Activated T-helper 1 cell treated with anti-CD3 and anti-CD28 coated beads, Interleukin-12 subunit alpha, Interleukin-12 subunit beta, Interleukin-2, Interleukin-4 antibody, amounts not matched to agents 30 ng/mL and 10 ng/mL and 1 ng/mL, durations not matched to agents 14 hours and 24 hours and 36 hours (primary cell): Measurements from ENCODE around the gene EDA. TPM values are rescaled to one million over a fixed set of nuclear protein-coding genes. Genes with fewer than 3 reads are reported as not detected.

Experiments
- DNase-seq: peaks from one replicate; pipeline ENCODE4 v3.0.0; 2021; ENCODE audit warnings: low spot score
- H3K27ac Mint-ChIP-seq: one replicate; pipeline ENCODE4 v1.8.0; 2021; ENCODE audit warnings: mild to moderate bottlenecking, mixed read lengths
- H3K27me3 Mint-ChIP-seq: one replicate; pipeline ENCODE4 v1.8.0; 2022; ENCODE audit warnings: mild to moderate bottlenecking, moderate library complexity, mixed read lengths; ENCODE audit not compliant: insufficient read depth
- H3K36me3 Mint-ChIP-seq: one replicate; pipeline ENCODE4 v1.8.0; 2021; ENCODE audit warnings: low read depth, mixed read lengths
- H3K4me1 Mint-ChIP-seq: one replicate; pipeline ENCODE4 v1.8.0; 2021; ENCODE audit warnings: low read depth, mixed read lengths
- H3K4me3 Mint-ChIP-seq: one replicate; pipeline ENCODE4 v1.8.0; 2021; ENCODE audit warnings: mild to moderate bottlenecking, moderate library complexity, mixed read lengths
- H3K9me3 Mint-ChIP-seq: one replicate; pipeline ENCODE4 v1.8.0; 2021; ENCODE audit warnings: mixed read lengths
- intact Hi-C: fragments of 100-400 bp; cut with micrococcal nuclease; formaldehyde crosslinking; loops from one replicate; pipeline ENCODE4 v1.15.1; 2024
- total RNA-seq: library from RNA; stranded (reverse); gene quantifications from 2 replicates; pipeline ENCODE4 v1.2.3, GENCODE V29; 2022

The EDA gene
- total RNA-seq, 1 donor from 2014 or later, result 1.6 TPM

- no peaks in the 10 kb centered on the region for H3K4me1 Mint-ChIP-seq
- H3K27ac Mint-ChIP-seq, result no peak overlapping the region
- H3K4me3 Mint-ChIP-seq, result no peak overlapping the region
- no peaks in the 10 kb centered on the region for H3K9me3 Mint-ChIP-seq
- intact Hi-C loops, result no loop called here
- H3K36me3 Mint-ChIP-seq, result no peaks in the 10 kb centered on the region
- H3K27me3 Mint-ChIP-seq, result no peaks in the 10 kb centered on the region
- no peak for DNase-seq
Measured at GRCh38 chrX:69906447-69906846, 290.5 kb downstream of the EDA start.

DNA sequence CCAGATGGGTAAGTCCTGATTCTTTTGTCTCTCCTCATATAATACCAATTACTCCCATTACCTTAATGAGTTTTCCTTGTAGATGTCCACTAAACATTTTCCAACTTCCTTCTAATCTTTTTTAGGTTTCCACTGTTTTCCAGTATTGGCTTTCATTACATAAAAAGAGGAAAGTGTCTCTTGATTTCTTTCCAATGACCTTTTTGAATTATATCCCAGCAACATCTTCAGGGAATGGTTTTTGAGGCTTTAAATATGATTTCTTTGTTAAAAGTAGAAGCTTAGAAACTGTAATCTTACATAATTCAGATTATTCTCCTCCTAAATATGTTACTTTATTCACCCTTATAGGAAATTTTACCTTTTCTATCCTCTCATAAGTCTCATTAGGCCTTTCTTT is 298.9 kb downstream of the EDA start:
- H3K27me3 Mint-ChIP-seq, result no peaks in the 10 kb centered on the region
- no peaks in the 10 kb centered on the region for H3K36me3 Mint-ChIP-seq
- DNase-seq, result no peak
- H3K9me3 Mint-ChIP-seq, result no peaks in the 10 kb centered on the region
- H3K4me3 Mint-ChIP-seq, result no peak overlapping the region
- intact Hi-C loops, result no loop called here
- no peaks in the 10 kb centered on the region for H3K4me1 Mint-ChIP-seq
- H3K27ac Mint-ChIP-seq, result no peak overlapping the region

DNA sequence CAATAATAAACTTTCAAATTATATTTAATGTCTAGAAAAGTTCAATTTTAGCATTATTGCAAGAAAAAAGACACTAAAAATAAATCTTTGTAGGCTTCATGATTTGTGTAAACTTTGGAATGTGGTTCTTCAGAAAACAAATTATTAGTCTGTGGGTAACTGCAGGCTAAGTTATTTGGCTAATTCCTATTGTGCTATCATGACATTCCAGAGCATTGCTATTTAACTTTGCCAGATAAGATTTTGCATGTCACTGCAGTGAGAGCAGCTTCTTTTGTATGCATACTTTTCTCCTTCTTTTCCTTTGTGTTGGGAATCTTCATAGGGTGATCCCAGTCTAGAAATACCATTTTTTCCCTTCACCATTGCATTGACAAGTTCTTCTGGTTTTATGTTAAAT is 303.8 kb downstream of the EDA start:
- H3K4me3 Mint-ChIP-seq, result no peak overlapping the region
- no peaks in the 10 kb centered on the region for H3K36me3 Mint-ChIP-seq
- H3K27ac Mint-ChIP-seq, result no peak overlapping the region
- no peaks in the 10 kb centered on the region for H3K4me1 Mint-ChIP-seq
- peaks cover 6% of the 10 kb centered on the region for H3K9me3 Mint-ChIP-seq
- intact Hi-C loops, result no loop called here
- DNase-seq, result no peak
- H3K27me3 Mint-ChIP-seq, result peaks cover 2% of the 10 kb centered on the region

- no peak for DNase-seq
- H3K27me3 Mint-ChIP-seq, result no peaks in the 10 kb centered on the region
- no peaks in the 10 kb centered on the region for H3K4me1 Mint-ChIP-seq
- no peak overlapping the region for H3K27ac Mint-ChIP-seq
- H3K9me3 Mint-ChIP-seq, result no peaks in the 10 kb centered on the region
- intact Hi-C loops, result no loop called here
- H3K4me3 Mint-ChIP-seq, result no peak overlapping the region
- H3K36me3 Mint-ChIP-seq, result no peaks in the 10 kb centered on the region
Measured at GRCh38 chrX:69932323-69932722, 316.4 kb downstream of the EDA start.

GRCh38 chrX:69948276-69948797 is 332.4 kb downstream of the EDA start:
- no peaks in the 10 kb centered on the region for H3K9me3 Mint-ChIP-seq
- no peaks in the 10 kb centered on the region for H3K36me3 Mint-ChIP-seq
- no peak overlapping the region for H3K27ac Mint-ChIP-seq
- intact Hi-C loops, result no loop called here
- H3K27me3 Mint-ChIP-seq, result no peaks in the 10 kb centered on the region
- H3K4me3 Mint-ChIP-seq, result no peak overlapping the region
- no peaks in the 10 kb centered on the region for H3K4me1 Mint-ChIP-seq
- no peak for DNase-seq

DNA sequence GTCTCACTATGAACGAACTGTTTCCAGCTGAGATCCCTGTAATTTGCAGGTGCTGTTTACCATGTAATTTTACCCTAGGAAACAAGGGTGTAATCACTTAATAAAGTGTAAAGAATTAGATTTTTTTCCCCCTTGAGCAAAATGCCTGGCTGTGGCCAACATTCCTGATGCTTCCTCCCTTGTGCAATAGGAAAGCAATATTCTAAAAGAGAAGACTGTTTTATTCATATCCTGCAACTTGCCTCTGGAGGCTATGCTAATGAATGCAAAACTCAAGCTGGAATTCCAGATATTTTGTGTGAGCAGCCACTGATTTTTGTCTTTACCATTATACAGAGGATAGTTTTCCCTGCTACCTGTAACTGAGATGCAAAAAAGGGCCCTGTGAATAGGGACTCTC is 335.8 kb downstream of the EDA start:
- Mint-ChIP-seq H3K27me3 (no peaks in the 10 kb centered on the region), H3K27ac (no peak overlapping the region), H3K9me3 (no peaks in the 10 kb centered on the region), H3K4me1 (no peaks in the 10 kb centered on the region), H3K36me3 (no peaks in the 10 kb centered on the region), H3K4me3 (no peak overlapping the region)
- intact Hi-C loops, result no loop called here
- no peak for DNase-seq

DNA sequence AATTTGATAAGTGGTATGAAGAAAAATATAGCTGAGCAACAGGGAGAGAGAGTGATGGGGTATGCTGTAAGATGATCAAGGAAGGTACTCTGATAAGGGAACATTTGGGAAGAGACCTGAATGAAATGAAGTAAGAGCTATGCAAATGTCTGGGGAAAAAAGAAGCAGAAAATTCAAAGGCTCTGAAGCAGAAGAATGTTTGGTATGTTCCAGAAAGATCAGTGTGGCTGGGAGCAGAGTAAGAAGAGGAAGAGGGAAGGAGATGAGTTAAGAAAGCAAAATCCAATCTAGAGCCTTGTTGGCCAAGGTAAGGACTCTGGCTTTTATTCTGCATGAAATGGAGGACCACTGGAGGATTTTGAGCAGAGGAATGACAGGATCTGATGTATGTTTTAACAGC is 343.8 kb downstream of the EDA start:
- H3K36me3 Mint-ChIP-seq, result no peaks in the 10 kb centered on the region
- intact Hi-C loops, result no loop called here
- no peak overlapping the region for H3K4me3 Mint-ChIP-seq
- H3K27ac Mint-ChIP-seq, result no peak overlapping the region
- H3K27me3 Mint-ChIP-seq, result no peaks in the 10 kb centered on the region
- no peak for DNase-seq
- no peaks in the 10 kb centered on the region for H3K9me3 Mint-ChIP-seq
- no peaks in the 10 kb centered on the region for H3K4me1 Mint-ChIP-seq

DNA sequence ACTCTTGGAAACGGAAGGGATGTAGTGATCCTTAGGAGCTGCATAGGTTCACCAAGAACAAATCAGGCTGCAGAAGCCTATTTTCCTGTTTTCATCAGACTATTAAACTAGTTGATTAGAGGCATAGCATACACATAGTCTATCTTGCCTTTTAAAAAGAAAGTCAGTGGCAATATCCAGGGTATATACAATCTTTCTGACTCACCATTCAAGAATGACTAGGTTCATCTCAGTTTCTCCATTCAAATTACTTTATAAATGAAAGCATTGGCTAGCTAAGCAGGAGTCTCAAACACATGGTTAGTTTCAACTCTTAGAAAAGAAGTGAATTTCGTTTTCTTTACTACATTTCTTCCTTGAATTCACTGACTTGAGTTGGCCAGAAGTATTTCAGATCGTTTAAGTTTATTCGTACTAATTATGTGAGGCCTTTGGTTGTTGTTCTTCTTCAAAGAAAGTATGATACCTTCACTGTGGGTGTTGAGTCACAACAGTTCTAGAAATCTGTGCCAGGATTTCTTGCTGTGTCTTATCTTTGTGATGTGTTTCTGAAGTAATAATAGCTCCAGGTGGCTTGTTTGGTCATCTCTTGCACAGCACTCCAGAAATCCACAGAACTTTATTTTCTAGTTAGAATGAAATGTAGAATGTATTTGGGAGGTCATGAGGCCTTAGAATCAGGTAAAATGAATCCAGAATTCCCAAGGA is 345.6 kb downstream of the EDA start:
- intact Hi-C loops, result no loop called here
- no peak overlapping the region for H3K4me3 Mint-ChIP-seq
- DNase-seq, result no peak
- no peaks in the 10 kb centered on the region for H3K27me3 Mint-ChIP-seq
- no peaks in the 10 kb centered on the region for H3K36me3 Mint-ChIP-seq
- H3K27ac Mint-ChIP-seq, result no peak overlapping the region
- no peaks in the 10 kb centered on the region for H3K4me1 Mint-ChIP-seq
- no peaks in the 10 kb centered on the region for H3K9me3 Mint-ChIP-seq

- H3K9me3 Mint-ChIP-seq, result no peaks in the 10 kb centered on the region
- H3K4me1 Mint-ChIP-seq, result no peaks in the 10 kb centered on the region
- no peaks in the 10 kb centered on the region for H3K36me3 Mint-ChIP-seq
- no peak overlapping the region for H3K4me3 Mint-ChIP-seq
- no peak for DNase-seq
- H3K27me3 Mint-ChIP-seq, result no peaks in the 10 kb centered on the region
- no peak overlapping the region for H3K27ac Mint-ChIP-seq
- intact Hi-C loops, result no loop called here
Measured at GRCh38 chrX:69968950-69969349, 353.0 kb downstream of the EDA start.

DNA sequence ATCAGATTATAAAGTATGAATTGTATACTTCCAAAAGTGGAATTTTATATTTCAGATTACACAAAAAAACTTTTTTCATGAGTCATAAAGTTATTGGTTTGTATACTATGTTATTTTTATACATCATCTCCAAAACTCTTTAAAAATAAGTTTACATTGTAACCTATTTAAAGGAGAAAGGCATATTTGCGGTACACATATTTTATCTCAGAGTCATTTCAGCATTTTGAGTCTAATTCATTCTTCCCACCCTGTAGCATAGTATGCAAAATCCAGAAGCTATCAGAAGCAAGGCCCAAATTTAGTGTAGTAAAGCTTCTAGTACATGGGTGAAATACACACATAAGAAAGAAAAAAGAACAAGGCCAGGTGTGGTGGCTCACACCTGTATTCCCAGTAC is 353.5 kb downstream of the EDA start:
- Mint-ChIP-seq H3K27ac (no peak overlapping the region), H3K27me3 (no peaks in the 10 kb centered on the region), H3K4me1 (no peaks in the 10 kb centered on the region), H3K9me3 (no peaks in the 10 kb centered on the region), H3K4me3 (no peak overlapping the region), H3K36me3 (no peaks in the 10 kb centered on the region)
- DNase-seq, result no peak
- intact Hi-C loops, result no loop called here

DNA sequence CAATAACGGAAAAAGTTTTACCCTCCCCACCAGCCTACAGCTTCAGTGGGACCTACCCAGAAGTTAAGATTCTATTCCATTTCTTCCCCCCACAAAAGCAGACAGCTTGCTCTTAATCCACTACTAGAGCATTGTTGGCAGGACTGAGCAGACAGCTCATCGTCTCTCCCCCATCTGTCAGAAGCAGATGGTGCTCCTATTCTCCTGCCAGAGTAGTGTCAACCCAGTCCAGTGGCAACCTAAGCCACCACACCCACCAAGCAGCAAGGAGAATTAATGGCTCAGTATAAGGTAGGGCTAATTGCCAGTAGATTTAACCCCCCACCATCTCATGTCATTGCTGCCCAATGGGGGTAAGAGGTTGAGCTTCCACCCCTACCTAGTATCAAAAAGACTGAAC is 371.8 kb downstream of the EDA start:
- no peak for DNase-seq
- no peaks in the 10 kb centered on the region for H3K36me3 Mint-ChIP-seq
- no peak overlapping the region for H3K27ac Mint-ChIP-seq
- H3K4me1 Mint-ChIP-seq, result no peaks in the 10 kb centered on the region
- no peaks in the 10 kb centered on the region for H3K27me3 Mint-ChIP-seq
- H3K9me3 Mint-ChIP-seq, result peaks cover 4% of the 10 kb centered on the region
- intact Hi-C loops, result no loop called here
- no peak overlapping the region for H3K4me3 Mint-ChIP-seq

DNA sequence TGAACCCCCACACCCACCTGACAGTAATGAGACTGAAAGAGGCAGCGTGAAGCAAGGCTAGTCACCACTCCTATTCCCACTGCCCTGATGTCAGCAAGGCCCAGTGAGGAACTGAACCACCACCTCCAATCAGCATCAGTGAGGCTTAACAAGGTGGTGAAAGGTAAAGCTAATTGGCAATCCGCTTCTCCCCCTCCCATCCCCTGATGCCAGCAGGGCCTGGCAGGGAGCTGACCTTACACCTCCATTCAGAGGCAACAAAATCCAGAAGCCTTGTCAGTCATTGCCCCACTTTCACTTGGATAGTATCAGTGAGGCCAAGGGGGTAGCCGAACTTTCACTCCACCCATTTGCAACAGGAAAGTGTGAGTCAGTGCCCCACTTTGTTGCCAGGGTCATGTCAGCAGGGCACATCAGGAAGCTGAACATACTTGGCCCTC is 373.1 kb downstream of the EDA start:
- no peak for DNase-seq
- no peak overlapping the region for H3K27ac Mint-ChIP-seq
- no peak overlapping the region for H3K4me3 Mint-ChIP-seq
- no peaks in the 10 kb centered on the region for H3K36me3 Mint-ChIP-seq
- intact Hi-C loops, result no loop called here
- peaks cover 4% of the 10 kb centered on the region for H3K9me3 Mint-ChIP-seq
- H3K27me3 Mint-ChIP-seq, result no peaks in the 10 kb centered on the region
- H3K4me1 Mint-ChIP-seq, result no peaks in the 10 kb centered on the region

DNA sequence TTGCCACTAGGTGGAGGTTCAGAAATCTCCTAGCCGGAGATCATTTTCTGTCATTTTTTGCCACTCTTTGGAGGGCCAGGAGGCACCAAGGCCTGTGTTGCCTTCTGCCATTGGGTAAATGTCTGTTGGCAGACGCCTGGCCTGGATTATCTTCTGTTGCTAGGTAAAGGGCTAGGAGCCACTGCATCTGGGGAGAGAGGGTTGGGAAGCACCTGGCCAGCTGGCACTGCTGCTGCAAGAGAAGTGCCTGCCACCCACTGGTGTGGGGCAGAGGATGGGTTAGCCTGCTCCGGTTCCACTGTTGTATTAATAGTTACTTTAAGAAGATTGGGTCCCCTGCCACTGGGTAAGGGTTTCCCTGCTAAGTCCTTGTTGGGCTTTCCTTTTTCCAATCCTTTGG is 375.8 kb downstream of the EDA start:
- DNase-seq, result no peak
- Mint-ChIP-seq H3K36me3 (no peaks in the 10 kb centered on the region), H3K4me1 (no peaks in the 10 kb centered on the region)

DNA sequence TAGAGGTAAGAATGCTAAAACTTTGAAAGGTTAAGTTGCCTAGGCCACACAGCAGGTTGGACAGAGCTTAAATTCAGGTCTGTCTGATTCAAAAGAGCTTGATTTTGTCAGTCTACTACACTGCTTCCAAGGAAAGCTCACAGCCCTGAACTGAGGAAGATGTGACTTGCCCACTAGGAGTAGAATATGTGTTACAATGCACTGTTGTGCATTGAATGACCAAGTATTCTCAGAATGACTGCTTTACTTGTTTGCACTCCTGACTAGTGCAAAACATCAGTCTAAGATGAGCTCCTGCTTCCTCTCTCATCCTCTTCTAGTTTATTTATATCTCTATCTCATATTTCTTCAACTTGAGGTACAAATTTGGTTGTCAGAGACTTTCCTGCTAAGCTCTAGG is 377.6 kb downstream of the EDA start:
- Mint-ChIP-seq H3K27ac (no peak overlapping the region), H3K4me1 (no peaks in the 10 kb centered on the region), H3K36me3 (no peaks in the 10 kb centered on the region), H3K9me3 (no peaks in the 10 kb centered on the region), H3K27me3 (peaks cover 1% of the 10 kb centered on the region), H3K4me3 (no peak overlapping the region)
- no peak for DNase-seq
- intact Hi-C loops, result no loop called here

More for the DNA sequence above, 375.8 kb downstream of the EDA start:
- H3K27me3 Mint-ChIP-seq, result peaks cover 1% of the 10 kb centered on the region
- H3K4me3 Mint-ChIP-seq, result no peak overlapping the region
- H3K27ac Mint-ChIP-seq, result no peak overlapping the region
- peaks cover 4% of the 10 kb centered on the region for H3K9me3 Mint-ChIP-seq
- intact Hi-C loops, result no loop called here
